Activated CD8-positive, alpha-beta T cell treated with anti-CD3 and anti-CD28 coated beads, Interleukin-2, amount 10 ng/mL, durations not matched to agents 7 days and 5 days (primary cell): ENCODE measurements around the gene PDE4D. TPM values are rescaled to one million over a fixed set of nuclear protein-coding genes. Genes with fewer than 3 reads are reported as not detected.
A peak's percentile ranks its signal among the peaks of the same experiment; 100 is the strongest.
"Not testable (repeated sequence)": the region's sequence is repeated elsewhere in the genome, so short reads cannot be mapped to it uniquely, and the experiment has no call there.

Source experiments
- ATAC-seq: fragments of 150-1000 bp; cut with Tn5 transposase; one replicate; pipeline ENCODE4 v1.10.0; 2021; ENCODE audit warnings: moderate library complexity
- CTCF ChIA-PET: fragments of 350-600 bp; sonication (Branson Sonifier 250); formaldehyde crosslinking; loops from one replicate; lab custom pipeline; 2021; ENCODE audit warnings: antibody characterized with exemption; lab: Charles Lee
- POLR2A ChIA-PET: fragments of 350-600 bp; sonication (Branson Sonifier 250); formaldehyde crosslinking; loops from one replicate; lab custom pipeline; 2021; ENCODE audit warnings: antibody characterized with exemption; lab: Charles Lee
- DNase-seq: peaks from one replicate; pipeline ENCODE4 v3.0.0-alpha.2; 2020
- H3K27ac Mint-ChIP-seq: one replicate; pipeline ENCODE4 v1.8.0; 2021; ENCODE audit warnings: mild to moderate bottlenecking, mixed read lengths
- H3K27me3 Mint-ChIP-seq: one replicate; pipeline ENCODE4 v1.8.0; 2021; ENCODE audit warnings: low read depth, mixed read lengths
- H3K36me3 Mint-ChIP-seq: one replicate; pipeline ENCODE4 v1.8.0; 2021; ENCODE audit warnings: low read depth, mixed read lengths
- H3K4me1 Mint-ChIP-seq: one replicate; pipeline ENCODE4 v1.8.0; 2021; ENCODE audit warnings: low read depth, mixed read lengths
- H3K4me3 Mint-ChIP-seq: one replicate; pipeline ENCODE4 v1.8.0; 2021; ENCODE audit warnings: mild to moderate bottlenecking, mixed read lengths
- H3K9me3 Mint-ChIP-seq: one replicate; pipeline ENCODE4 v1.8.0; 2022; ENCODE audit warnings: mixed read lengths; ENCODE audit not compliant: insufficient read depth
- total RNA-seq, 2 experiments: library from RNA; stranded (reverse); gene quantifications; one replicate each; pipeline ENCODE4 v1.2.3, GENCODE V29; 2021

The PDE4D gene
- total RNA-seq, 2 experiments from 2014 or later: 65.4 to 70.7 TPM

- H3K27me3 Mint-ChIP-seq: peaks cover 8% of the 10 kb centered on the region
These were observed 316.0 kb downstream of the PDE4D start for GRCh38 chr5:59577485-59577884.

DNA sequence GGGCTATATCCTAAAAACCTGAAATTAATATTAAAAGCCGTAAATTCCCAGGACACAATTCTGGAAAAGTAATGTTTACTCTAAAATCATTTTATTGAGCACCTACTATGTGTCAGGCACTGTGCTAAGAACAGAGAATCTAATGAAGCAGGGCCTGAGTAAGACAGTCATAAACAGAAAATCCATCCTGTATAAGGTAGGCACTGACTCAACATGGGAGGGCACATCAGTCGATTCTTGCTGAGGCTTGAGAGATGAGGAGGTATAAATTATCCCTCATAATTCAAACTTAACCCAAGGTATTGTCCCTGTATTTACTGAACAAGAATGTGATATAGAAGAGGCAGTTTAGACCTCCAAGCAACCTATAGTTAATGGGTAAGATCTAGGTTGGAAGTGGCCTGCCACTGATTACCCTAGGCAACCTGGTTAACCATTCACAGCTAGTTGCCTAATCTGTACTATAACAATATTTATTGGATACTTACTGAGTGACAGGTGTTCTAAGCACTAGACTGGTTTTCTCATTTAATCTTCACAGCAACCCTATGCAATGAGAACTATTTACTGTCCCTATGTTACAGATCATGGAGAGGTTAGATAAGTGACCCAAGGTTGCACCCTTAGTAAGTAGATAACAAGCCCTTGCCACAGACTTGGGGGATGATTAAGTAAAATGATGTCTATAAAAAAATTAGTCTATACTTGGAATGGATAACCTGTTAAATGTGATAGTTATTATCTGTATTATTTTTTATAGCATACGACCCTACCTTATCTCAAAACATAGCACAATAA is 317.7 kb downstream of the PDE4D start:
- Mint-ChIP-seq H3K9me3 (no peaks in the 10 kb centered on the region), H3K4me1 (no peaks in the 10 kb centered on the region), H3K36me3 (no peaks in the 10 kb centered on the region), H3K4me3 (no peak overlapping the region), H3K27ac (no peak overlapping the region), H3K27me3 (peaks cover 6% of the 10 kb centered on the region)
- ChIA-PET POLR2A (no interaction called here), CTCF (no interaction called here)
- DNase-seq (no peak), ATAC-seq (no peak)

More at GRCh38 chr5:59577485-59577884, 316.0 kb downstream of the PDE4D start:
- ChIA-PET POLR2A (no interaction called here), CTCF (interaction anchor here (1.1 kb wide), 1 partner anchor 188 kb away, joined by 3 read pairs; no protein-coding TSS in a partner anchor)
- no peaks in the 10 kb centered on the region for H3K36me3 Mint-ChIP-seq
- no peaks in the 10 kb centered on the region for H3K9me3 Mint-ChIP-seq
- ATAC-seq (no peak), DNase-seq (no peak)
- no peak overlapping the region for H3K4me3 Mint-ChIP-seq
- H3K27ac Mint-ChIP-seq: no peak overlapping the region
- H3K4me1 Mint-ChIP-seq: no peaks in the 10 kb centered on the region

DNA sequence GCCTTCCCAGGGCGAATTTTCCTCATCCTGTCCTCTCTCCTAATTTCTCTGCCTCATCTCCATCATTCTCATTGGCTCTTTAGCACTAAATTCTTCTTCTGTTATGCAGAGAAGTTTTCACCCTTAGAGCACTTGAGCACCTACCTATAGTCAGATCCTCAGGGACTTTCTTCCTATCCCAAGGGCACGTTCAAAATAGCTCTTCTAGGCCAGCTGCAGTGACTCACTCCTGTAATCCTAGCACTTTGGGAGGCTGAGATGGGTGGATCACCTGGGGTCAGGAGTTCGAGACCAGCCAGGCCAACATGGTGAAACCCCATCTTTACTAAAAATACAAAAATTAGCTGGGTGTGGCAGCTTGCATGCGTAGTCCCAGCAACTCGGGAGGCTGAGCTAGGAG is 320.0 kb downstream of the PDE4D start:
- H3K9me3 Mint-ChIP-seq, H3K4me3 Mint-ChIP-seq, ATAC-seq, DNase-seq, H3K36me3 Mint-ChIP-seq, H3K27me3 Mint-ChIP-seq, CTCF ChIA-PET, H3K4me1 Mint-ChIP-seq, H3K27ac Mint-ChIP-seq, POLR2A ChIA-PET: not testable (repeated sequence)

DNA sequence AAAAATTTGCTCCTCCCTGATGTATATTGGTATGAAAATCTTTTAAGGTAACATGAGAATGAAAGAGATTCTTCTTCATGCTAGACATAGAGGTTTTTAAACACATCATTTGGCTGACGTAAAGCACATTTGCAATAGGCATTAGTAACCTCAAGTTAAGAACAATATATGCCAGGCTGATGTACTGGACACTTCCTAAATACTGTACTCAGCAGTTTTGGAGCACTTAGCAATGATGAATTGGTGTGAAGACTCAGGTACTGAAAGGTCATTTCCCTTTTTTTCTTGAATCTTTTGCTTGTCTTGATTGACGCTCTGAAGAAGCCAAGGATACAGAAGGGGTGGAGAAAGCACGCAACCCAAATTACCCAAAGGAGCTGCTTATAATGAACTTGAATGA is 322.5 kb downstream of the PDE4D start:
- Mint-ChIP-seq H3K36me3 (no peaks in the 10 kb centered on the region), H3K27me3 (peaks cover 1% of the 10 kb centered on the region), H3K4me1 (no peaks in the 10 kb centered on the region), H3K4me3 (no peak overlapping the region), H3K27ac (no peak overlapping the region), H3K9me3 (no peaks in the 10 kb centered on the region)
- CTCF ChIA-PET: interaction anchor here (0.7 kb wide), 1 partner anchor 121 kb away, joined by 3 read pairs; no protein-coding TSS in a partner anchor
- ATAC-seq (no peak), DNase-seq (no peak)
- POLR2A ChIA-PET: no interaction called here

- Mint-ChIP-seq H3K9me3 (no peaks in the 10 kb centered on the region), H3K4me1 (no peaks in the 10 kb centered on the region), H3K27me3 (peaks cover 1% of the 10 kb centered on the region), H3K4me3 (no peak overlapping the region), H3K36me3 (no peaks in the 10 kb centered on the region), H3K27ac (no peak overlapping the region)
- DNase-seq (no peak), ATAC-seq (no peak)
- POLR2A ChIA-PET: interaction anchor here (0.6 kb wide), 1 partner anchor 38 kb away, joined by 3 read pairs; no protein-coding TSS in a partner anchor
- CTCF ChIA-PET: no interaction called here
These were observed 323.8 kb downstream of the PDE4D start for GRCh38 chr5:59569608-59570334.

DNA sequence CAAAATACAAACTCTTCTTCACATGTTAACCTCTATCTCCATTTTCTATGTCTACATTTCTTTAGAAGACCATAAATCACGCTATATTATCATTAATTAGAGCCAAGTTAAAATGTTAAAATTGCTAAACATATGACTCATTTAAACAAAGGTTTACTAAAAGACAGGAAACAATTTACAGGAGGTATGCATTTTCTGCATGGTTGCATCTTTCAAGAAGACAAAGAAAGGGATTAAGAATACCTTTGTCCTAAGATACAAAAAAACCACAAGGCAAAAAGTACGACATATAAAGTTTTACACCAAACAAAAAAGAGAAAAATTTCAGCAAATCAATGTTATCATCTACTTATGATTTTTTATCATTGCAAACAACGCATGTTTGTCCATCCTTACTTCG is 324.4 kb downstream of the PDE4D start:
- Mint-ChIP-seq H3K9me3 (no peaks in the 10 kb centered on the region), H3K4me1 (no peaks in the 10 kb centered on the region), H3K36me3 (no peaks in the 10 kb centered on the region), H3K27ac (no peak overlapping the region), H3K27me3 (peaks cover 1% of the 10 kb centered on the region), H3K4me3 (no peak overlapping the region)
- ATAC-seq (no peak), DNase-seq (no peak)
- ChIA-PET CTCF (no interaction called here), POLR2A (interaction anchor here (0.6 kb wide), 1 partner anchor 37 kb away, joined by 3 read pairs; no protein-coding TSS in a partner anchor)

- POLR2A ChIA-PET: no interaction called here
- CTCF ChIA-PET: no interaction called here
- no peaks in the 10 kb centered on the region for H3K4me1 Mint-ChIP-seq
- H3K27me3 Mint-ChIP-seq: peaks cover 1% of the 10 kb centered on the region
- H3K27ac Mint-ChIP-seq: no peak overlapping the region
- DNase-seq (no peak), ATAC-seq (no peak)
- H3K9me3 Mint-ChIP-seq: no peaks in the 10 kb centered on the region
- no peaks in the 10 kb centered on the region for H3K36me3 Mint-ChIP-seq
- H3K4me3 Mint-ChIP-seq: no peak overlapping the region
These were observed 325.4 kb downstream of the PDE4D start for GRCh38 chr5:59568161-59568560.

DNA sequence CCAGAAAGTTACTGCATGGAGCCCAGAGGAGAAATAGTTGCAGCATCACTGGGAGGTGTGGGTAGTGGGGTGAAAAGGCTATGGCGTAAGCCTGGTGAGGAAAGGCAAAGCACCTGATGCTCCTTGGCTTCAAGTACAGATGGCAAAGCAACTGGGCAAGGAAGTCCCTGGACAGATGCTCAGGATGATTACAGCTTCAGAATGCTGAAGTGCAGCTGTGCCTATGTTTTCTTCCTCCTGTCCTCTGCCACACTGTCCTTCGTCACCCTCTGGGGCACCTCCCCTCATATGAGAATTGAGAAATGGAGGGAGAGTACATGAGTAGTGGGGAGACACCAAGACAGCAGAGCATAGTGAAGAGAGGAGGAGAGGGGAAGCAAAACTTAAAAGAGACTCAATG is 328.0 kb downstream of the PDE4D start:
- DNase-seq (no peak), ATAC-seq (no peak)
- Mint-ChIP-seq H3K27me3 (peaks cover 1% of the 10 kb centered on the region), H3K4me3 (no peak overlapping the region), H3K27ac (no peak overlapping the region), H3K4me1 (peaks cover 3% of the 10 kb centered on the region), H3K36me3 (no peaks in the 10 kb centered on the region), H3K9me3 (no peaks in the 10 kb centered on the region)
- CTCF ChIA-PET: no interaction called here
- POLR2A ChIA-PET: no interaction called here

DNA sequence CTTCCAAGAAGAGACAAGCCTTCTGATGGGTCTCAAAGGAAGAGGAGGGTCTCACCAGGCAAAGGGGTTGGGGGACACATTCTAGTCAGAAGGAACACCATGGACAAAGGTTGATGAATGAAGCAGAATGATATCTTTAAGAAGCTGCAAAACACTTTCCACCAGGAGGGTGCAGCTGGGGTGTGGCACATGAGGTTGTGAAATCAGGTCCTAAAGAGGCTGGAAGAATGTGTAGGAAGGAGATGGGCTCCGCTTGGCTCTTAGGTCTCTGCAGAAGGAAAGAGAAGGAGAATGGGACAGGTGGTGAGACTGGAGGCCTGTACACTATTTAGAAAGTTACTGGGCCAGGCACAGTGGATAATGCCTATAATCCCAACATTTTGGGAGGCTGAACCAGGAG is 328.6 kb downstream of the PDE4D start:
- no peak overlapping the region for H3K27ac Mint-ChIP-seq
- no peaks in the 10 kb centered on the region for H3K9me3 Mint-ChIP-seq
- DNase-seq (no peak), ATAC-seq (no peak)
- CTCF ChIA-PET: no interaction called here
- H3K4me3 Mint-ChIP-seq: no peak overlapping the region
- POLR2A ChIA-PET: no interaction called here
- no peaks in the 10 kb centered on the region for H3K36me3 Mint-ChIP-seq
- peaks cover 3% of the 10 kb centered on the region for H3K4me1 Mint-ChIP-seq
- peaks cover 1% of the 10 kb centered on the region for H3K27me3 Mint-ChIP-seq

DNA sequence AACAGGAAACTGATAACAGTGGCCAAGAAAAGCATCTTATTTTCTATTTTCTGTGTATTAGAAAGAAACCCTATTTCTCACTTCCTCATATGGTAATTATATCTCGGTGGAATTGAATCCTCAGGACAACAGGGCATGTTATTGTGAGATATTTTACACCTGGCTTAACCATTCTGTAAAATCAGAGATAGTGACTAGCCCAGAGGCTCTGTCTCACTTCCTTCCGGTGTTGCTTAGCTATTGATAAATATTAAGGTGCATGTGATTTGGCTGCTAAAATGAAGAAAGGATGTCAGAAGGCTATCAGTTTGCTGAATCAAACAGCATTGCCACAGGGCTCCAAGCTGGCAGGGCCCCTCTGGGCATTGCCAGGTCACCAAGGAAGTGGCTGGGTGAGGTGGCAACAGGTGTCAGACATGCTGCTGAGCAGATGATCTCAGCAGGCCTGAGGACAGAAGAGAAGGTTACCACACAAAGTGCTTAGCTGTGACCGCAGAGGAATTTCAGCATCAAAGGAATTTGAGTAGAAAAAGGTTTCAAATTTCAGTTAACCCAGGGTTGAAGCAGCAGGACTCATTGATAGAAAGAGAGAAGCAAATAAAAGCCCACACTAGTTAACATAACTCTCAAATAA is 330.7 kb downstream of the PDE4D start:
- ChIA-PET CTCF (no interaction called here), POLR2A (no interaction called here)
- no peak overlapping the region for H3K4me3 Mint-ChIP-seq
- DNase-seq (peak; percentile 22), ATAC-seq (peak; percentile 49)
- H3K4me1 Mint-ChIP-seq: peaks cover 3% of the 10 kb centered on the region
- no peaks in the 10 kb centered on the region for H3K27me3 Mint-ChIP-seq
- no peak overlapping the region for H3K27ac Mint-ChIP-seq
- no peaks in the 10 kb centered on the region for H3K9me3 Mint-ChIP-seq
- H3K36me3 Mint-ChIP-seq: no peaks in the 10 kb centered on the region

DNA sequence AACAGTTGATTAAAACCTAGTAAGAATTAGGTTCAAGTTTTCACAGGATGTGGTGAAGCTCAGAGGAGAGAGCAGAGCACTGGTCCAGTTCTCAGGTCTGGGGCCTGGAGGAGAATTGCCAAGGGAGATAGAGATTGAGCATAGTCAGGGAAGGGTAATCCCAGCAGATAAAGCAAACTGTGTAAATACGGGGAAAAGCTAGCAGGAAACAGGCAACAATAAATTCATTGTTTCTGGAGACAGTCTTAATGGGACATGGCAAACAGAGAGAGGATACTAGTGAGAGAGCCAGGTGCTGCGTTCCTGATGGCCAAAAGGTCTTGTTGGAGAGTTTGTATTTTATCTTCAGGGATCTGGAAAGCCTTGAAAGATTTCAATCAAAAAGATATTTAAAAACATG is 333.0 kb downstream of the PDE4D start:
- Mint-ChIP-seq H3K27me3 (no peaks in the 10 kb centered on the region), H3K36me3 (no peaks in the 10 kb centered on the region), H3K4me1 (peaks cover 3% of the 10 kb centered on the region), H3K9me3 (no peaks in the 10 kb centered on the region), H3K4me3 (no peak overlapping the region), H3K27ac (no peak overlapping the region)
- POLR2A ChIA-PET: no interaction called here
- CTCF ChIA-PET: no interaction called here
- no peak for ATAC-seq
- DNase-seq: no peak

- ATAC-seq (no peak), DNase-seq (no peak)
- ChIA-PET CTCF (no interaction called here), POLR2A (no interaction called here)
- Mint-ChIP-seq H3K9me3 (no peaks in the 10 kb centered on the region), H3K4me1 (peaks cover 3% of the 10 kb centered on the region), H3K36me3 (no peaks in the 10 kb centered on the region), H3K27ac (no peak overlapping the region), H3K4me3 (no peak overlapping the region), H3K27me3 (no peaks in the 10 kb centered on the region)
These were observed 333.7 kb downstream of the PDE4D start for GRCh38 chr5:59559847-59560246.
